Sigmoid colon (tissue), 4 donors: ENCODE results near the gene BPIFA1.

Experiments used
- POLR2A ChIP-seq, 2 donors: fragments of 450-650 bp; IDR thresholded peaks; one replicate each; pipeline ENCODE4 v1.6.1; 2016; ENCODE audit warnings: antibody characterized with exemption in 2 of 2, mild to moderate bottlenecking in 2 of 2, moderate library complexity in 2 of 2
- POLR2AphosphoS5 ChIP-seq, 4 donors: sonication (generic); formaldehyde crosslinking; IDR thresholded peaks; one replicate each; pipeline ENCODE4 v1.6.1; 2017; ENCODE audit warnings: antibody characterized with exemption in 4 of 4
- TF ChIP-seq, protein P1 (sequence below), 4 experiments: fragments of 450-650 bp in 3 of 4; fragments of 200-600 bp in 1 of 4; IDR thresholded peaks; one replicate each; pipeline ENCODE4 v1.5.1; 2016 to 2019; ENCODE audit warnings: antibody characterized with exemption in 4 of 4, mild to moderate bottlenecking in 3 of 4, moderate library complexity in 2 of 4

GRCh38 chr20:33233129-33233774 is 2.5 kb upstream of the BPIFA1 start:
- TF ChIP-seq, protein P1, sequence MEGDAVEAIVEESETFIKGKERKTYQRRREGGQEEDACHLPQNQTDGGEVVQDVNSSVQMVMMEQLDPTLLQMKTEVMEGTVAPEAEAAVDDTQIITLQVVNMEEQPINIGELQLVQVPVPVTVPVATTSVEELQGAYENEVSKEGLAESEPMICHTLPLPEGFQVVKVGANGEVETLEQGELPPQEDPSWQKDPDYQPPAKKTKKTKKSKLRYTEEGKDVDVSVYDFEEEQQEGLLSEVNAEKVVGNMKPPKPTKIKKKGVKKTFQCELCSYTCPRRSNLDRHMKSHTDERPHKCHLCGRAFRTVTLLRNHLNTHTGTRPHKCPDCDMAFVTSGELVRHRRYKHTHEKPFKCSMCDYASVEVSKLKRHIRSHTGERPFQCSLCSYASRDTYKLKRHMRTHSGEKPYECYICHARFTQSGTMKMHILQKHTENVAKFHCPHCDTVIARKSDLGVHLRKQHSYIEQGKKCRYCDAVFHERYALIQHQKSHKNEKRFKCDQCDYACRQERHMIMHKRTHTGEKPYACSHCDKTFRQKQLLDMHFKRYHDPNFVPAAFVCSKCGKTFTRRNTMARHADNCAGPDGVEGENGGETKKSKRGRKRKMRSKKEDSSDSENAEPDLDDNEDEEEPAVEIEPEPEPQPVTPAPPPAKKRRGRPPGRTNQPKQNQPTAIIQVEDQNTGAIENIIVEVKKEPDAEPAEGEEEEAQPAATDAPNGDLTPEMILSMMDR (IDR thresholded peaks at IDR 0.05): no peak
- TF ChIP-seq POLR2A (IDR thresholded peaks at IDR 0.05) (no peak), POLR2AphosphoS5 (IDR thresholded peaks at IDR 0.05) (no peak)
